Measurements from ENCODE around the gene TK2. TPM values are rescaled to one million over a fixed set of nuclear protein-coding genes. Genes with fewer than 3 reads are reported as not detected.

TK2 gene
- total RNA-seq, 2 experiments from 2014 or later: 3.6 to 5.1 TPM

- no peak for DNase-seq
- H3K4me1 ChIP-seq (ENCODE audit: insufficient read depth, low read length): peaks cover 15% of the 10 kb centered on the region
- Mint-ChIP-seq H3K4me3 (peak overlapping the region; percentile 11), H3K9me3 (no peaks in the 10 kb centered on the region), H3K4me1 (ENCODE audit: low read depth) (peaks cover 16% of the 10 kb centered on the region), H3K36me3 (ENCODE audit: low read depth) (no peaks in the 10 kb centered on the region), H3K27me3 (peaks cover 25% of the 10 kb centered on the region), H3K27ac (no peak overlapping the region)
- no peaks in the 10 kb centered on the region for H3K36me3 ChIP-seq (ENCODE audit: insufficient read depth, low read length)
- ChIA-PET CTCF (interaction anchor here (1.3 to 2.3 kb wide), 3 partner anchors 9 to 28 kb away, joined by 3 to 8 read pairs (median 6); no protein-coding TSS in a partner anchor), POLR2A (interaction anchor here (2.7 kb wide), 1 partner anchor 9 kb away, joined by 8 read pairs; no protein-coding TSS in a partner anchor)
- no peak overlapping the region for H3K27ac ChIP-seq (ENCODE audit: low read depth in 1 of 2, low read length in 2 of 2)
- H3K27me3 ChIP-seq (ENCODE audit: control insufficient read depth in 1 of 2, insufficient read depth in 2 of 2, low read length in 2 of 2): peaks cover 20 to 21% of the 10 kb centered on the region in 2 experiments
- no peak for ATAC-seq (ENCODE audit: poor library complexity)
- intact Hi-C loops (cut with DNase I, micrococcal nuclease): no loop called here
- no peak for TF ChIP-seq CTCF (IDR thresholded peaks at IDR 0.05)
- H3K9me3 ChIP-seq (ENCODE audit: control insufficient read depth in 1 of 2, insufficient read depth in 1 of 2, low read length in 2 of 2): no peaks in the 10 kb centered on the region
- no peak overlapping the region for H3K4me3 ChIP-seq (ENCODE audit: low read length)
Observed at GRCh38 chr16:66580605-66581209, 30.8 kb upstream of the TK2 start.

GRCh38 chr16:66578651-66579531 lies 29.0 kb upstream of the TK2 start, which contains the start of gene CMTM2:
CMTM2 (plus strand) TSS chr16:66579463; CDS start chr16:66579608, 145 bp downstream.
- Mint-ChIP-seq H3K36me3 (ENCODE audit: low read depth) (no peaks in the 10 kb centered on the region), H3K4me1 (ENCODE audit: low read depth) (peaks cover 16% of the 10 kb centered on the region), H3K9me3 (no peaks in the 10 kb centered on the region), H3K4me3 (peak within 1 kb of the TSS; percentile 70), H3K27me3 (peaks cover 25% of the 10 kb centered on the region), H3K27ac (no peak within 1 kb of the TSS)
- Histone ChIP-seq H3K27me3 (ENCODE audit: control insufficient read depth in 1 of 2, insufficient read depth in 2 of 2, low read length in 2 of 2) (peaks cover 20 to 21% of the 10 kb centered on the region in 2 experiments), H3K4me3 (ENCODE audit: low read length) (peak within 1 kb of the TSS; percentile 41), H3K9me3 (ENCODE audit: control insufficient read depth in 1 of 2, insufficient read depth in 1 of 2, low read length in 2 of 2) (no peaks in the 10 kb centered on the region), H3K4me1 (ENCODE audit: insufficient read depth, low read length) (peaks cover 15% of the 10 kb centered on the region), H3K27ac (ENCODE audit: low read depth in 1 of 2, low read length in 2 of 2) (no peak within 1 kb of the TSS), H3K36me3 (ENCODE audit: insufficient read depth, low read length) (no peaks in the 10 kb centered on the region)
- TF ChIP-seq CTCF (IDR thresholded peaks at IDR 0.05): no peak
- POLR2A ChIA-PET: interaction anchor here (0.6 to 2.7 kb wide), 10 partner anchors 9 to 55 kb away, joined by 3 to 20 read pairs (median 6); partner anchors contain the start of genes CKLF and CMTM3
- DNase-seq (peak in 6 of 14 experiments; percentile 16 to 37 (median 28)), ATAC-seq (ENCODE audit: poor library complexity) (peak; percentile 51)
- intact Hi-C loops (cut with DNase I, micrococcal nuclease): no loop called here
- CTCF ChIA-PET: interaction anchor here (1.2 to 2.3 kb wide), 3 partner anchors 11 to 30 kb away, joined by 4 to 8 read pairs (median 6); no protein-coding TSS in a partner anchor

GRCh38 chr16:66576296-66576695 lies 26.4 kb upstream of the TK2 start:
- Mint-ChIP-seq H3K4me3 (no peak overlapping the region), H3K36me3 (ENCODE audit: low read depth) (no peaks in the 10 kb centered on the region), H3K9me3 (no peaks in the 10 kb centered on the region), H3K27me3 (peaks cover 25% of the 10 kb centered on the region), H3K27ac (no peak overlapping the region), H3K4me1 (ENCODE audit: low read depth) (peaks cover 16% of the 10 kb centered on the region)
- Histone ChIP-seq H3K9me3 (ENCODE audit: control insufficient read depth in 1 of 2, insufficient read depth in 1 of 2, low read length in 2 of 2) (no peaks in the 10 kb centered on the region), H3K27ac (ENCODE audit: low read depth in 1 of 2, low read length in 2 of 2) (no peak overlapping the region), H3K27me3 (ENCODE audit: control insufficient read depth in 1 of 2, insufficient read depth in 2 of 2, low read length in 2 of 2) (peaks cover 20 to 21% of the 10 kb centered on the region in 2 experiments), H3K36me3 (ENCODE audit: insufficient read depth, low read length) (no peaks in the 10 kb centered on the region), H3K4me1 (ENCODE audit: insufficient read depth, low read length) (peaks cover 15% of the 10 kb centered on the region), H3K4me3 (ENCODE audit: low read length) (no peak overlapping the region)
- intact Hi-C loops (cut with DNase I, micrococcal nuclease): no loop called here
- ChIA-PET POLR2A (no interaction called here), CTCF (interaction anchor here (1.5 to 3.0 kb wide), 2 partner anchors 14 to 32 kb away, joined by 4 to 8 read pairs; no protein-coding TSS in a partner anchor)
- ATAC-seq (ENCODE audit: poor library complexity) (no peak), DNase-seq (no peak)
- no peak for TF ChIP-seq CTCF (IDR thresholded peaks at IDR 0.05)

Measured in CD4-positive, alpha-beta T cell (primary cell).